ENCODE results near the gene COL18A1.

COL18A1 gene

GRCh38 chr21:45403825-45404729 lies 888 bp upstream of the COL18A1 start:
- Histone ChIP-seq H3K9ac (ENCODE audit: low read depth, low read length) (no peak overlapping the region), H3K4me1 (ENCODE audit: control insufficient read depth, insufficient read depth, low read length) (peaks cover 28% of the 10 kb centered on the region), H3K27ac (ENCODE audit: low read depth, low read length) (peak overlapping the region; percentile 56), H3K9me3 (ENCODE audit: control insufficient read depth, insufficient read depth, low read length) (peaks cover 6% of the 10 kb centered on the region), H3K27me3 (ENCODE audit: control insufficient read depth, insufficient read depth, low read length) (peaks cover 5% of the 10 kb centered on the region), H3K4me3 (ENCODE audit: low read depth, low read length) (peak overlapping the region; percentile 69), H3K36me3 (ENCODE audit: control insufficient read depth, insufficient read depth, low read length) (peaks cover 3% of the 10 kb centered on the region; the same call in 1 of the 2 replicates)

DNA sequence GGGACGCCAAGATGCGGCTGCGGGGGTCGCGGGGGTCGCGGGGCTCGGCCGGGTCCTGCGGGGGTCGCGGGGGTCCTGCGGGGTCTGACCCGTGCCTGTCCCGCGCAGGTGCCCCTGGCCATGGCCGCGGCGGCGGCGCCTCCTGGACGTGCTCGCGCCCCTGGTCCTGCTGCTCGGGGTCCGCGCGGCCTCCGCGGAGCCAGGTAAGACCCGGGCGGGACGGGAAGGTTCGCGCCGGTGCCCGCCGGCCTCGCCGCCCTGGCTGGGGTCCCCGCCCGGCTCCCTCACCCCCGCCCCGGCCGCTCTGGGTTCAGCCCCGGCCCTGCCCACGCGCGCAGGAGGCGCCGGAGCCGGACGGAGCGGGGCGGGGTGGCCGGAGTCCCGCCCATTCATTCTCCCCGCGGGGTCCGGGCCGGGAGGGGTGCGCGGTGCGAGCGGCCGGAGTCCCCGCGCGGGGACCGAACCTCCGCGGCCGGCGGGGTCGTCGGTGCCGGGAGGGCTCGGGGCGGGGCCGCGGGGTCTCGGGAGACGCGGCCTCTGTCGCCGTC lies 380 bp downstream of the COL18A1 start:
- Histone ChIP-seq H3K4me3 (ENCODE audit: low read depth, low read length) (peak overlapping the region; percentile 67; the same call in 1 of the 2 replicates), H3K4me1 (ENCODE audit: control insufficient read depth, insufficient read depth, low read length) (peaks cover 40% of the 10 kb centered on the region), H3K9ac (ENCODE audit: low read depth, low read length) (peak overlapping the region; percentile 51; the same call in 1 of the 2 replicates)

GRCh38 chr21:45405819-45406762 lies 1.1 kb downstream of the COL18A1 start:
- peaks cover 5% of the 10 kb centered on the region for H3K27me3 ChIP-seq (ENCODE audit: control insufficient read depth, insufficient read depth, low read length)
- H3K4me1 ChIP-seq (ENCODE audit: control insufficient read depth, insufficient read depth, low read length): peaks cover 47% of the 10 kb centered on the region
- peak overlapping the region; percentile 67 for H3K4me3 ChIP-seq (ENCODE audit: low read depth, low read length)
- H3K9me3 ChIP-seq (ENCODE audit: control insufficient read depth, insufficient read depth, low read length): peaks cover 5% of the 10 kb centered on the region
- peaks cover 3% of the 10 kb centered on the region; the same call in 1 of the 2 replicates for H3K36me3 ChIP-seq (ENCODE audit: control insufficient read depth, insufficient read depth, low read length)
- H3K27ac ChIP-seq (ENCODE audit: low read depth, low read length): peak overlapping the region; percentile 88
- peak overlapping the region; percentile 51 for H3K9ac ChIP-seq (ENCODE audit: low read depth, low read length)

More for the DNA sequence above, 380 bp downstream of the COL18A1 start:
- H3K27me3 ChIP-seq (ENCODE audit: control insufficient read depth, insufficient read depth, low read length): peaks cover 5% of the 10 kb centered on the region
- peak overlapping the region; percentile 88 for H3K27ac ChIP-seq (ENCODE audit: low read depth, low read length)
- peaks cover 3% of the 10 kb centered on the region; the same call in 1 of the 2 replicates for H3K36me3 ChIP-seq (ENCODE audit: control insufficient read depth, insufficient read depth, low read length)
- H3K9me3 ChIP-seq (ENCODE audit: control insufficient read depth, insufficient read depth, low read length): peaks cover 6% of the 10 kb centered on the region

DNA sequence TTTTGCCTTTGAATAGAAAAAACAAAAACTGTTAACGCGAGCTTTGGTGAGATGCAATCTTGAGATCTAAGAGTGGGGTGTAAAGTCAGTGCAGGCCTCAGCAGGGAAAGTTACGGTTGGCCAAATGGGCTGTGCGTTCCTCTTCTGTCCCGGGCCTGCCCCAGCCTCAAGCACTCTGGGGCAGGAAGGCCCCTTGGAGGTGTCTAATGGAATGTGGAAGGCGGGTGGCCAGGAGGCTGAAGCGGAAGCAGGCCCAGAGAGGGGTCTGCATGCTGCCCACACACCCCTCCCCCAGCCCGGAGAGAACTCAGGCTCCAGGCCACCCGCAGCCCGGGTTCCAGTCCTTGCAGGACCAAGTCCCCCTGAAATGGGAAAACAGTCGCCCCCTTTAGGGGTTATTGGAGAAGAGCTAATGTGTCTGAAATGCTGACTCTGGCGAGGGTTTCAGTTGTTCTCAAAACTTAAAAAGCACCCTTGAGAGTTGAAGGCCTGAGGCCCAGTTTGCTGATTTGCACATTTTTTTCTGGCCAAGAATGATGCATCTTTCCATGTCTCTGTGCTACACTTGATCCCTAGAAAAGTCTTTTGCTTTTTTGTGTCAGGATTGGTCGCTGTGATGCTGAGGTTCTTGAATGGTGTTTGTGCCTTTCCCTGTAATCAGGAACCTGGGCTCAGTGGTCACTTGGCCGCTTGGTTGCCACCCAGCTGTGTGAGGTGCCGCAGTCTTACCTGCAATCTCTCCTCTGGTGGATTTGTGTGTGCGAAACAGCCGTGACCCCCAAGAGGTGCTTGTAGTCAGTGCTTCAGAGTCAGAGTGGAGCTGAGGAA lies 2.0 kb downstream of the COL18A1 start:
- Histone ChIP-seq H3K36me3 (ENCODE audit: control insufficient read depth, insufficient read depth, low read length) (peaks cover 3% of the 10 kb centered on the region; the same call in 1 of the 2 replicates), H3K4me1 (ENCODE audit: control insufficient read depth, insufficient read depth, low read length) (peaks cover 50% of the 10 kb centered on the region), H3K27ac (ENCODE audit: low read depth, low read length) (peak overlapping the region; percentile 88), H3K9ac (ENCODE audit: low read depth, low read length) (peak overlapping the region; percentile 51), H3K9me3 (ENCODE audit: control insufficient read depth, insufficient read depth, low read length) (no peaks in the 10 kb centered on the region), H3K27me3 (ENCODE audit: control insufficient read depth, insufficient read depth, low read length) (peaks cover 5% of the 10 kb centered on the region), H3K4me3 (ENCODE audit: low read depth, low read length) (peak overlapping the region; percentile 67)

GRCh38 chr21:45407629-45408247 lies 2.8 kb downstream of the COL18A1 start:
- Histone ChIP-seq H3K27me3 (ENCODE audit: control insufficient read depth, insufficient read depth, low read length) (peaks cover 5% of the 10 kb centered on the region), H3K4me3 (ENCODE audit: low read depth, low read length) (peak overlapping the region; percentile 67), H3K27ac (ENCODE audit: low read depth, low read length) (peak overlapping the region; percentile 88), H3K9ac (ENCODE audit: low read depth, low read length) (no peak overlapping the region), H3K4me1 (ENCODE audit: control insufficient read depth, insufficient read depth, low read length) (peaks cover 54% of the 10 kb centered on the region), H3K36me3 (ENCODE audit: control insufficient read depth, insufficient read depth, low read length) (peaks cover 3% of the 10 kb centered on the region; the same call in 1 of the 2 replicates), H3K9me3 (ENCODE audit: control insufficient read depth, insufficient read depth, low read length) (no peaks in the 10 kb centered on the region)

DNA sequence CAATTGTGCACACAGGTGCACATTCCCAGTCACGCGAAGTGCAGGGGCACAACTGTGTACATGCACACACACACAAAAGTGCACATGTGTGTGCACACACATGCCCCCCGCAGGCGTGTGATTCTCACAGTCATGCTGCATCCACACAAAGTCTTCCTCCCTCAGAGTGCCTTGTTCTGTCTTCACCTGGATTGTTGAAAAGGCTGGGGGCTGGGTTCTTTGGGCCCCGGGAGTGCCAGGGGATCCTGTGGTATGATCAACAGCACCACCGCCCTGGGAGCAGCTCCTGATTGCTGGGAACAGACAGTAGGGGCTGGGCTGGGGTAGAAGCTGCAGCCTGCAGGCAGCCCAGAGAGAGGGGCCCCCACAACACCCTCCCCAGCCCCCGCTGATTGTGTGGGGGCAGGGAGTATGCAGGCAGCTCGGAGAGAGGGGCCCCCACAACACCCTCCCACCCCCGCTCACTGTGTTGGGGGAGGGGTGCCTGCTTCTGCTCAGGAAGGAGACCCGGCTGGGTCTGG lies 3.4 kb downstream of the COL18A1 start:
- Histone ChIP-seq H3K27me3 (ENCODE audit: control insufficient read depth, insufficient read depth, low read length) (peaks cover 4% of the 10 kb centered on the region), H3K9ac (ENCODE audit: low read depth, low read length) (no peak overlapping the region), H3K27ac (ENCODE audit: low read depth, low read length) (peak overlapping the region; percentile 88), H3K4me3 (ENCODE audit: low read depth, low read length) (no peak overlapping the region), H3K36me3 (ENCODE audit: control insufficient read depth, insufficient read depth, low read length) (peaks cover 3% of the 10 kb centered on the region; the same call in 1 of the 2 replicates), H3K9me3 (ENCODE audit: control insufficient read depth, insufficient read depth, low read length) (no peaks in the 10 kb centered on the region), H3K4me1 (ENCODE audit: control insufficient read depth, insufficient read depth, low read length) (peaks cover 55% of the 10 kb centered on the region)

DNA sequence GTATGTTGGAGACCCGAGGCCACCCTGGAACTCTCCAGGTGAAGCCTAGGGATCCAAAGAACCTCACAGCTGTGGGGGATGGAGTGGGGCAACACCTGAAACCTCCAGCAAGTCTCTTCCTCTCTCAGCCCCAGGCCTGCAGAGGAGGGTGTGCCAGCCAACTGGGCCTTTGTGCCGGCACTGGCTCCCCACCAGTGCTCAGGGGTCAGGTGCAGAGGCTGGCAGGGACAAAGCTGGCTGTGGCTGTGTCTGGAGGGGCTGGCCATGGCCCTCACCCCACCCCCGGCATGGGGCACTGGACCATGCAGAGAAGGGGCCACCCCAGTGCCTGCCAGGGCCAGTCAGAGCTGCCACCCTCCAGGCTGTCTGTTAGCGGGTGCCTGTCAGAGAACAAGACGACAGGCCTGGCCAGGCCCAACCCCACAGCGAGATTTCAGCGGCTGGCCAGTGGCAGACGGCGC lies 3.9 kb downstream of the COL18A1 start:
- Histone ChIP-seq H3K4me1 (ENCODE audit: control insufficient read depth, insufficient read depth, low read length) (peaks cover 52% of the 10 kb centered on the region), H3K9me3 (ENCODE audit: control insufficient read depth, insufficient read depth, low read length) (no peaks in the 10 kb centered on the region), H3K27me3 (ENCODE audit: control insufficient read depth, insufficient read depth, low read length) (no peaks in the 10 kb centered on the region), H3K27ac (ENCODE audit: low read depth, low read length) (peak overlapping the region; percentile 88), H3K9ac (ENCODE audit: low read depth, low read length) (no peak overlapping the region), H3K36me3 (ENCODE audit: control insufficient read depth, insufficient read depth, low read length) (peaks cover 3% of the 10 kb centered on the region; the same call in 1 of the 2 replicates), H3K4me3 (ENCODE audit: low read depth, low read length) (no peak overlapping the region)

DNA sequence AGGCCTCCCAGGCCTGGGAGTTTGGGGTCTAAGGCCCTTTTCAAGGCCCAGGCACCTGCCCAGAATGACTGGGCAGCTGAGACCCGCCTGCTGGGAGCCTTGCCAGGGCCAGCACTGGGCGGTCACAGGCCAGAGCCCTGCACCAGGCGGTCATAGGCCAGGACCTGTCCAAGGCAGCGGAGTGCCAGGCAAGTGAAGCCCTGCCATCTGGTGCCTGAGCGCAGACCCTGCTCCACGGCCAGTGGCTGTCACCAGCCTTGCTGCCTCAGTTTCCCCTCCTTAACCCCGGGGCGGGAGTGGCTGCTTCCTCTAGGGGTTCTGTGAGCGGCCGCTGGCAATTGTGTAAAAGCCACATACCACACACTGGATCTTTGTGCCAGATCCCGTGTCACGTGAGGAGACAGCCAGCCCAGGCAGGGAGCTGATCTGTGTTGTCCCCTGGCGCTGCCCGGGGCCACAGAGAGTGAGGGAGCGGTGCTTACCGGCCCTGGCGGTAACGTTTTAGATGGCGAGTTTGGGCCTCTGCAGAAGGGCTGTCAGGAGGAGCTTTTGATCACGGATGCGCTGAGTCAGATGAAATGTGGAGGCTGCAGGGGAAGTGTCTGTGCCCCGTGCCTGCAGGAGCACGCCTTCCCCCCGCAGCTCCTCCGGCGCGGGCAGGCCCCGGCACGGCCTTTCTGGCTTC lies 4.6 kb downstream of the COL18A1 start:
- H3K27ac ChIP-seq (ENCODE audit: low read depth, low read length): no peak overlapping the region
- H3K4me1 ChIP-seq (ENCODE audit: control insufficient read depth, insufficient read depth, low read length): peaks cover 55% of the 10 kb centered on the region
- H3K4me3 ChIP-seq (ENCODE audit: low read depth, low read length): no peak overlapping the region
- peaks cover 5% of the 10 kb centered on the region; the same call in 1 of the 2 replicates for H3K36me3 ChIP-seq (ENCODE audit: control insufficient read depth, insufficient read depth, low read length)
- H3K27me3 ChIP-seq (ENCODE audit: control insufficient read depth, insufficient read depth, low read length): no peaks in the 10 kb centered on the region
- H3K9ac ChIP-seq (ENCODE audit: low read depth, low read length): no peak overlapping the region
- no peaks in the 10 kb centered on the region for H3K9me3 ChIP-seq (ENCODE audit: control insufficient read depth, insufficient read depth, low read length)
